H1 (cell line): ENCODE measurements around the gene MYRF. TPM values are rescaled to one million over a fixed set of nuclear protein-coding genes. Genes with fewer than 3 reads are reported as not detected.

Experiments
- CTCF ChIA-PET: fragments of 300-600 bp; sonication (Branson Sonifier 250); formaldehyde crosslinking; loops from one replicate; lab custom pipeline; 2021; ENCODE audit not compliant: partially characterized antibody; lab: Charles Lee
- POLR2A ChIA-PET: fragments of 300-600 bp; sonication (Branson Sonifier 250); formaldehyde crosslinking; loops from one replicate; lab custom pipeline; 2021; ENCODE audit warnings: inconsistent platforms; ENCODE audit not compliant: partially characterized antibody; lab: Charles Lee
- DNase-seq, 2 experiments: peaks; one replicate each; pipeline versions ENCODE4 v3.0.0 to v3.0.0-alpha.2; 2010 to 2022; ENCODE audit warnings: low spot score in 2 of 2, low read depth in 1 of 2, mixed read lengths in 1 of 2
- FAIRE-seq: peaks from 2 replicates; lab custom pipeline; 2011; peaks lifted over from hg19 to GRCh38; lab: Jason Lieb, UNC
- H2AFZ ChIP-seq: 2 replicates; pipeline ENCODE4 v1.8.1; 2012; ENCODE audit warnings: low read length, inconsistent platforms
- H2AK5ac ChIP-seq: 2 replicates; pipeline ENCODE4 v1.6.1; 2013; ENCODE audit warnings: low read depth, low read length
- H2BK120ac ChIP-seq: replicated peaks from 2 replicates; pipeline ENCODE3; 2013; ENCODE audit warnings: low read depth, low read length, inconsistent platforms
- H2BK12ac ChIP-seq: 2 replicates; pipeline ENCODE4 v1.6.1; 2013; ENCODE audit warnings: low read depth, low read length
- H2BK15ac ChIP-seq: 2 replicates; pipeline ENCODE4 v1.6.1; 2013; ENCODE audit warnings: low read length
- H2BK20ac ChIP-seq: 2 replicates; pipeline ENCODE4 v1.6.1; 2013; ENCODE audit warnings: low read length
- H2BK5ac ChIP-seq: 2 replicates; pipeline ENCODE4 v1.6.1; 2013; ENCODE audit warnings: low read depth, low read length
- H3K14ac ChIP-seq: 2 replicates; pipeline ENCODE4 v1.6.1; 2013; ENCODE audit warnings: inconsistent platforms; ENCODE audit not compliant: insufficient read length
- H3K18ac ChIP-seq: 2 replicates; pipeline ENCODE4 v1.6.1; 2013; ENCODE audit warnings: low read length; ENCODE audit errors: extremely low read depth
- H3K23ac ChIP-seq: 2 replicates; pipeline ENCODE4 v1.6.1; 2013; ENCODE audit warnings: inconsistent platforms; ENCODE audit not compliant: insufficient read length
- H3K23me2 ChIP-seq: 2 replicates; pipeline ENCODE4 v1.6.1; 2013; ENCODE audit warnings: low read depth, low read length
- H3K27ac ChIP-seq: 2 replicates; pipeline ENCODE4 v1.6.1; 2011; ENCODE audit warnings: low read depth, low read length, inconsistent platforms
- H3K27me3 ChIP-seq, 4 experiments: replicated peaks in 1 of 4; 1 replicate in 1 of 4; 2 replicates in 3 of 4; pipeline versions ENCODE4 v1.6.1 to v1.8.1; 2011 to 2013; ENCODE audit warnings: low read length in 3 of 4, mild to moderate bottlenecking in 3 of 4, inconsistent platforms in 2 of 4, mixed read lengths in 2 of 4, moderate library complexity in 1 of 4; ENCODE audit not compliant: control insufficient read depth in 3 of 4, insufficient read depth in 3 of 4; ENCODE audit errors: extremely low read depth in 1 of 4
- H3K36me3 ChIP-seq, 4 experiments: 2 replicates each; pipeline versions ENCODE4 v1.6.1 to v1.8.1; 2011 to 2013; ENCODE audit warnings: mild to moderate bottlenecking in 4 of 4, low read length in 3 of 4, moderate library complexity in 2 of 4, control low read depth in 1 of 4, inconsistent platforms in 1 of 4; ENCODE audit not compliant: insufficient read depth in 4 of 4, control insufficient read depth in 2 of 4
- H3K4ac ChIP-seq: replicated peaks from 2 replicates; pipeline ENCODE3; 2013; ENCODE audit warnings: low read length, low read depth, mixed read lengths, inconsistent platforms; ENCODE audit not compliant: insufficient read length
- H3K4me1 ChIP-seq, 4 experiments: replicated peaks in 1 of 4; 1 replicate in 1 of 4; 2 replicates in 3 of 4; pipeline versions ENCODE4 v1.6.1 to v1.8.1; 2011 to 2013; ENCODE audit warnings: low read length in 3 of 4, inconsistent platforms in 2 of 4, mixed read lengths in 1 of 4; ENCODE audit not compliant: insufficient read depth in 4 of 4, control insufficient read depth in 3 of 4
- H3K4me2 ChIP-seq, 2 experiments: 2 replicates each; pipeline versions ENCODE4 v1.6.1 to v1.8.1; 2011 to 2013; ENCODE audit warnings: low read depth in 2 of 2, low read length in 2 of 2, control low read depth in 1 of 2, inconsistent platforms in 1 of 2, mild to moderate bottlenecking in 1 of 2; ENCODE audit not compliant: insufficient read depth in 1 of 2
- H3K4me3 ChIP-seq, 4 experiments: fragments of 200-600, 300-600 bp in 1 of 4; sonication (generic), shearing (Covaris generic), sonication (Bioruptor Twin) in 1 of 4; 2 replicates each; pipeline versions ENCODE4 v1.5.1 to v1.8.1; 2011 to 2016; ENCODE audit warnings: low read length in 4 of 4, low read depth in 3 of 4, control low read depth in 2 of 4, inconsistent platforms in 2 of 4, mild to moderate bottlenecking in 2 of 4, mixed read lengths in 1 of 4, moderate library complexity in 1 of 4; ENCODE audit not compliant: insufficient read depth in 2 of 4; ENCODE audit errors: extremely low read depth in 1 of 4
- H3K56ac ChIP-seq: replicated peaks from 2 replicates; pipeline ENCODE3; 2013; ENCODE audit warnings: low read depth, mild to moderate bottlenecking, mixed read lengths, low read length, inconsistent platforms; ENCODE audit not compliant: insufficient read length
- H3K79me1 ChIP-seq: 2 replicates; pipeline ENCODE4 v1.6.1; 2013; ENCODE audit warnings: low read depth, low read length, control low read depth
- H3K79me2 ChIP-seq, 2 experiments: 2 replicates each; pipeline versions ENCODE4 v1.6.1 to v1.8.1; 2012 to 2013; ENCODE audit warnings: low read length in 2 of 2, mild to moderate bottlenecking in 2 of 2, inconsistent platforms in 1 of 2; ENCODE audit not compliant: insufficient read depth in 2 of 2, control insufficient read depth in 1 of 2
- H3K9ac ChIP-seq, 4 experiments: replicated peaks in 1 of 4; 1 replicate in 1 of 4; 2 replicates in 3 of 4; pipeline versions ENCODE4 v1.6.1 to v1.8.1; 2011 to 2013; ENCODE audit warnings: low read depth in 3 of 4, low read length in 3 of 4, control low read depth in 2 of 4, mild to moderate bottlenecking in 2 of 4, moderate library complexity in 2 of 4, inconsistent platforms in 1 of 4; ENCODE audit errors: extremely low read depth in 1 of 4
- H3K9me3 ChIP-seq, 2 experiments: 2 replicates each; pipeline versions ENCODE4 v1.6.1 to v1.8.1; 2012 to 2013; ENCODE audit warnings: mild to moderate bottlenecking in 2 of 2, moderate library complexity in 2 of 2, control low read depth in 1 of 2, inconsistent platforms in 1 of 2, low read depth in 1 of 2, low read length in 1 of 2, mixed read lengths in 1 of 2; ENCODE audit not compliant: insufficient read depth in 2 of 2
- H4K20me1 ChIP-seq, 2 experiments: replicated peaks in 1 of 2; 2 replicates each; pipeline versions ENCODE3 to v1.8.1; 2011 to 2013; ENCODE audit warnings: inconsistent platforms in 2 of 2, low read length in 2 of 2, mild to moderate bottlenecking in 1 of 2; ENCODE audit not compliant: insufficient read depth in 2 of 2, control insufficient read depth in 1 of 2
- H4K5ac ChIP-seq: 2 replicates; pipeline ENCODE4 v1.6.1; 2013; ENCODE audit warnings: low read length, low read depth, mixed read lengths, inconsistent platforms; ENCODE audit not compliant: insufficient read length
- H4K8ac ChIP-seq: 2 replicates; pipeline ENCODE4 v1.8.0; 2013; ENCODE audit warnings: mild to moderate bottlenecking, moderate library complexity, low read length, inconsistent platforms; ENCODE audit not compliant: insufficient read depth; ENCODE audit errors: extremely low read depth
- H4K91ac ChIP-seq: replicated peaks from 2 replicates; pipeline ENCODE3; 2013; ENCODE audit warnings: low read length, mixed read lengths, inconsistent platforms; ENCODE audit not compliant: insufficient read length
- HDAC6 ChIP-seq: IDR thresholded peaks from one replicate; pipeline ENCODE4 v1.7.1; 2012; ENCODE audit warnings: low read depth, mild to moderate bottlenecking, inconsistent platforms, low read length, moderate library complexity
- NANOG ChIP-seq: IDR thresholded peaks from 2 replicates; pipeline ENCODE4 v1.6.1; 2011; ENCODE audit warnings: low read length, low read depth, mild to moderate bottlenecking, inconsistent platforms; ENCODE audit not compliant: insufficient read depth, poor library complexity, severe bottlenecking
- POLR2AphosphoS5 ChIP-seq: IDR thresholded peaks from 2 replicates; pipeline ENCODE4 v1.6.1; 2011; ENCODE audit warnings: low read depth, low read length
- SIRT6 ChIP-seq: IDR thresholded peaks from one replicate; pipeline ENCODE4 v1.7.1; 2012; ENCODE audit warnings: low read length, inconsistent platforms
- ZNF274 ChIP-seq: IDR thresholded peaks from 2 replicates; pipeline ENCODE4 v1.7.0; 2012; ENCODE audit warnings: low read length, borderline replicate concordance; ENCODE audit errors: extremely low read depth
- WGBS, 2 experiments: shearing (Covaris generic) in 1 of 2; methylation state at CpG; one replicate each; pipeline versions ENCODE4 v1.1.6 to v1.1.7; 2013 to 2015; ENCODE audit warnings: low lambda C conversion rate in 2 of 2, mixed read lengths in 2 of 2, inconsistent platforms in 1 of 2, low coverage in 1 of 2, missing lambda C conversion rate in 1 of 2; ENCODE audit not compliant: insufficient replicate concordance in 2 of 2, insufficient coverage in 1 of 2, insufficient read length in 1 of 2; ENCODE audit errors: extremely low coverage in 1 of 2, missing lambda C conversion rate in 1 of 2; 5-methylcytosine and 5-hydroxymethylcytosine counted together
- polyA plus RNA-seq, 7 experiments: library from polyadenylated mRNA; depleted of rRNA in 3 of 7; stranded (reverse) in 5 of 7; unstranded in 2 of 7; fragments of >200 nt in 5 of 7; fragments of 200-250 nt in 2 of 7; gene quantifications; 1 replicate in 5 of 7; 2 replicates in 1 of 7; 4 replicates in 1 of 7; pipeline versions ENCODE4 v1.2.1 to v1.2.3, GENCODE V29; 2011 to 2013; ENCODE audit warnings: missing spikeins in 2 of 7, mixed read lengths in 2 of 7
- total RNA-seq: library from RNA; stranded (reverse); fragmentation: NEBNext Ultra II Directional; extraction: Animal tissue kit (Norgen Biotek cat#: 25700); gene quantifications from 2 replicates; pipeline ENCODE4 v1.2.1, GENCODE V29; 2021
- TF ChIP-seq, protein P1 (sequence below): IDR thresholded peaks from 2 replicates; pipeline ENCODE4 v1.6.1; 2011; ENCODE audit warnings: low read depth, mild to moderate bottlenecking, low read length; ENCODE audit not compliant: insufficient read depth

Gene MYRF
- total and polyA plus RNA-seq, 2 of the 8 experiments (the other 6 are each of a cell fraction or from before 2014, with no cell fraction given) = 6.0 to 6.1 TPM

DNA sequence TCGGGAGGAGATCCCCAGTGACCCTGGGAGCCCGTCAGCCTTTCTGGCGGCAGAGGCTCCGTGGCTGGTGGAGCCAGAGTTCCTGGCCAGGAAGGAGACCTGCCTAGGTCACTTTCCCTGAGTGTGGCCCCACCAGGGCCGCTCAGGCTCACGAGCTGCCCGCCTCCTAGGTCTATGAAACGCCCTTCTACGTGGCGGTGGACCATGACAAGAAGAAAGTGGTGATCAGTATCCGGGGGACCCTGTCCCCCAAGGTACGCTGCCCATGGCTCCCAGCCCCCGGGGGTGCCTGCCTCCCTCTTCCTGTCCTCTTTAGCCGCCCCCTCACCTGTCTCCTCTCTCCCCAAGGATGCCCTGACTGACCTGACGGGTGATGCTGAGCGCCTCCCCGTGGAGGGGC, 17.0 kb upstream of the MYRF start:
- Histone ChIP-seq H3K23me2 (no peaks in the 10 kb centered on the region), H3K36me3 (peaks cover 0 to 7% (median 0%) of the 10 kb centered on the region in 4 experiments; a peak in 2 of 8 replicates), H3K9ac (no peak overlapping the region), H2BK5ac (no peak overlapping the region), H3K4me1 (no peaks in the 10 kb centered on the region; a peak in 2 of 7 replicates), H2BK20ac (no peak overlapping the region), H2BK12ac (no peak overlapping the region), H3K4ac (no peak overlapping the region), H3K4me3 (no peak overlapping the region)
- CTCF ChIA-PET = interaction anchor here (0.9 to 10.9 kb wide), 4 partner anchors 12 to 52 kb away, joined by 3 to 127 read pairs (median 57); no protein-coding TSS in a partner anchor
- TF ChIP-seq POLR2AphosphoS5 (no peak), ZNF274 (no peak), HDAC6 (no peak), NANOG (no peak), SIRT6 (no peak)
- TF ChIP-seq, protein P1, sequence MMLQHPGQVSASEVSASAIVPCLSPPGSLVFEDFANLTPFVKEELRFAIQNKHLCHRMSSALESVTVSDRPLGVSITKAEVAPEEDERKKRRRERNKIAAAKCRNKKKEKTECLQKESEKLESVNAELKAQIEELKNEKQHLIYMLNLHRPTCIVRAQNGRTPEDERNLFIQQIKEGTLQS = no peak
- TF ChIP-seq, all 59 proteins: peak for 0
- Histone ChIP-seq H4K20me1 (peaks cover 0 to 6% of the 10 kb centered on the region in 2 experiments), H3K79me2 (no peaks in the 10 kb centered on the region), H4K91ac (no peak overlapping the region), H3K9me3 (no peaks in the 10 kb centered on the region), H3K27ac (no peak overlapping the region), H4K5ac (no peak overlapping the region), H3K4me2 (no peak overlapping the region), H2AK5ac (no peak overlapping the region), H3K18ac (no peak overlapping the region), H3K23ac (no peak overlapping the region), H2AFZ (no peak overlapping the region), H3K14ac (no peak overlapping the region), H3K56ac (no peak overlapping the region), H2BK120ac (no peak overlapping the region), H3K79me1 (no peaks in the 10 kb centered on the region), H3K27me3 (no peaks in the 10 kb centered on the region), H2BK15ac (no peak overlapping the region), H4K8ac (peak overlapping the region; percentile 16; the same call in 1 of the 2 replicates)
- FAIRE-seq (no peak), DNase-seq (no peak)
- POLR2A ChIA-PET = interaction anchor here (0.7 kb wide), 1 partner anchor 69 kb away, joined by 3 read pairs; no protein-coding TSS in a partner anchor
- WGBS, 2 experiments = 87% methylated on average over 14 of the region's 17 CpGs; no CpG with 5 or more reads in 1 of the 2 experiments
